Central memory CD8-positive, alpha-beta T cell (primary cell): Measurements from ENCODE around the gene INTS7.
"Not testable (repeated sequence)": the region's sequence is repeated elsewhere in the genome, so short reads cannot be mapped to it uniquely, and the experiment has no call there.

Experiments used
- ATAC-seq: fragments of 150-1000 bp; cut with Tn5 transposase; replicated peaks from 2 replicates; pipeline ENCODE4 v1.10.0; 2022; ENCODE audit warnings: mild to moderate bottlenecking, moderate FRiP score, moderate number of reproducible peaks; ENCODE audit not compliant: poor library complexity, severe bottlenecking; ENCODE audit errors: extremely low read depth
- DNase-seq, 2 donors: peaks; one replicate each; pipeline ENCODE4 v3.0.0; 2021; ENCODE audit warnings: low spot score in 2 of 2
- H3K27ac Mint-ChIP-seq: one replicate; pipeline ENCODE4 v1.8.0; 2022; ENCODE audit warnings: low read depth, mild to moderate bottlenecking, moderate library complexity, mixed read lengths
- H3K27me3 Mint-ChIP-seq: one replicate; pipeline ENCODE4 v1.8.0; 2022; ENCODE audit warnings: mixed read lengths
- H3K36me3 Mint-ChIP-seq: one replicate; pipeline ENCODE4 v1.8.0; 2022; ENCODE audit warnings: mild to moderate bottlenecking, moderate library complexity, mixed read lengths; ENCODE audit not compliant: insufficient read depth
- H3K4me1 Mint-ChIP-seq: one replicate; pipeline ENCODE4 v1.8.0; 2022; ENCODE audit warnings: mixed read lengths
- H3K4me3 Mint-ChIP-seq: one replicate; pipeline ENCODE4 v1.8.0; 2022; ENCODE audit warnings: mild to moderate bottlenecking, moderate library complexity, mixed read lengths
- H3K9me3 Mint-ChIP-seq: one replicate; pipeline ENCODE4 v1.8.0; 2022; ENCODE audit warnings: mixed read lengths

The INTS7 gene

GRCh38 chr1:211916458-211916857 lies 118.9 kb downstream of the INTS7 start:
- H3K9me3 Mint-ChIP-seq, ATAC-seq, H3K27ac Mint-ChIP-seq, H3K4me1 Mint-ChIP-seq, H3K4me3 Mint-ChIP-seq, H3K36me3 Mint-ChIP-seq, DNase-seq: not testable (repeated sequence)
- H3K27me3 Mint-ChIP-seq: peaks cover 44% of the 10 kb centered on the region

DNA sequence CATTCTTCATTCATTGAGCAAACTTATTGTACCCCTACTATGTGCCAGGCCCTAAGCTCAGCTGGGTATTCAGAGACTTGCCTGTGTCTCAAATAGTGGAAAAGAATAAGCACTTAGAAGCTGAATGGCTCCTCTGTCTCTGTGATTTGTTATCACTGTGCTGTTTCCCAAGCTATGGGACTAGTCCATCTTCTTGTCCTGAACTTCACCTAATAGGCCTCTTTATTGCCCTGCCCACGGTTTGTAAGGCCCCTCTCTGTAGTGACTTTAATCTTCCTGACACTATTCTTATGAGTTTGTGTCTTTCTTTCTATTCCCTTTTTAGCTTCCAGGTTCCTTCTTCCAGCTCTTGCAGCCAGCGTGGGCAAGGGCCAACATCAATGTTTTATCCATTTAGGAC lies 119.4 kb downstream of the INTS7 start:
- Mint-ChIP-seq H3K27me3 (peaks cover 44% of the 10 kb centered on the region), H3K4me3 (no peak overlapping the region), H3K36me3 (no peaks in the 10 kb centered on the region), H3K9me3 (no peaks in the 10 kb centered on the region), H3K27ac (no peak overlapping the region), H3K4me1 (no peaks in the 10 kb centered on the region)
- DNase-seq (no peak), ATAC-seq (no peak)

- Mint-ChIP-seq H3K27me3 (peaks cover 29% of the 10 kb centered on the region), H3K36me3 (no peaks in the 10 kb centered on the region), H3K27ac (no peak overlapping the region), H3K4me3 (no peak overlapping the region), H3K4me1 (no peaks in the 10 kb centered on the region), H3K9me3 (no peaks in the 10 kb centered on the region)
- no peak for DNase-seq
- no peak for ATAC-seq
These were observed 122.4 kb downstream of the INTS7 start for GRCh38 chr1:211912844-211913432.

- ATAC-seq (no peak), DNase-seq (no peak)
- H3K4me3 Mint-ChIP-seq: no peak overlapping the region
- no peak overlapping the region for H3K27ac Mint-ChIP-seq
- no peaks in the 10 kb centered on the region for H3K9me3 Mint-ChIP-seq
- H3K4me1 Mint-ChIP-seq: no peaks in the 10 kb centered on the region
- H3K36me3 Mint-ChIP-seq: no peaks in the 10 kb centered on the region
- H3K27me3 Mint-ChIP-seq: peaks cover 26% of the 10 kb centered on the region
These were observed 123.3 kb downstream of the INTS7 start for GRCh38 chr1:211912038-211912437.

DNA sequence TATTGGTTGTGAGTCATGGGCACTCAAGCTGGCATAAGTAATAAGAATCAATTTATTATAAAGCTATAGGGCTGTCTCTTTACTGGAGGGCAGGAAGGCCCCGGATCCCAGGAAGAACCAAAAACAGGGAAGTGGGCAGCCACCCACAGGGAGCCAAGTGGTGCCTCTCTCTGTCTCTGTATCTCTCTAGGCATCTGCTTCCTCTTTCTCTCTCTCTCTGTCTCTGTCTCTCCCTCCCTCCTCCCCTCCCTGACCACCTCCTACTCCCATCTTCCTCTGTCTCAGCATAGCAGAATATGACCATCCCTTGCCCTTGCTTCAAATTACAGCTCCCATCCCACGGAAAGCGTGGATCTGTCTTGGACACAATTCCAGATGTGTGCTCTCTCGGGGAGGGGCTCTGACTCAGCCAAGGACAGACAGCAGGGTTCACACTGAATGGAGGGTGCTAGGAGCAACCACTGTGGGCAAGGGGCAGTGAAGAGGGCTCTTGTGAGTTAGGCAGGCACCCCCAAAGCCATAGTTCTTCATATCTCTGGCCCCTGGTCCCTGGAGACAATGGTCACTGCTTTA lies 124.4 kb downstream of the INTS7 start:
- no peak overlapping the region for H3K27ac Mint-ChIP-seq
- no peak for ATAC-seq
- no peak for DNase-seq
- H3K4me1 Mint-ChIP-seq: no peaks in the 10 kb centered on the region
- H3K27me3 Mint-ChIP-seq: peaks cover 19% of the 10 kb centered on the region
- no peaks in the 10 kb centered on the region for H3K36me3 Mint-ChIP-seq
- H3K9me3 Mint-ChIP-seq: no peaks in the 10 kb centered on the region
- H3K4me3 Mint-ChIP-seq: no peak overlapping the region

DNA sequence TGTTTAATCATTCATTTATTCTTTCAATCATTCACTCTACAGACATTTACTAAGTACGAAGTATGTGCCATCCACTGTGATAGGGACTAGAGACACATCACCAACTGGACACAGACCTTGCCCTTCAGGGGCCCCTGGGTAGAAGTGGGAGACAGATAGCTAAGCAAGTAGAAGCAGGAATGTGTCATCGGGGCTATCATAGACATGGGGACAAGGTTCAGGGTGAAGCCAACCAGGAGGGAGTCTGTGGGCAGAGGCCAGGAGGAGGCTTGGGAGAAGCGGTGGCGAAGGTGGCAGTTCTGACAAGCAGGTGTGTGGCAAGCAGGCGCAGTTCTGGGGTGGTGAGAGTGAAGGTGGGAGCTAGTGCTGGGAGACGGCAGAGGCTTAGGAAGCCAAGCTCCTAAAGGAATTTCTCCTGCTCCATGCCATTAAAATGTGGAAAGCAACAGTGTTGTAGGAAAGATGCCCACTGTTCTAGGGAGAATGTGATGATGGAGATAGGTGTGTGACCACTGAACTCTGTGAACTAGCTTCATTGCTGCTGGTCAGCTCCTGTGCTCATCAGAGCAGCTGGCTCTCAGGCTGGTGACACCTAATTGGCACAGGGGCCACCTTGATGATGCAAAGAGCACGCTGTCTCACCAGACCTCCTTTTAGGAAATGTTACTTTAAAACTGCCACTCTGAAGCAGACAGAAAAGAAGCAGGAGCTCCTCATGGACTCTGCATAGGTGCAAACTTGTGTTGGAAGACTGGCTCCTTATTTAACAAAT lies 125.1 kb downstream of the INTS7 start:
- Mint-ChIP-seq H3K4me3 (no peak overlapping the region), H3K4me1 (no peaks in the 10 kb centered on the region), H3K27me3 (peaks cover 19% of the 10 kb centered on the region), H3K27ac (no peak overlapping the region), H3K9me3 (no peaks in the 10 kb centered on the region), H3K36me3 (no peaks in the 10 kb centered on the region)
- ATAC-seq: no peak
- DNase-seq: no peak

DNA sequence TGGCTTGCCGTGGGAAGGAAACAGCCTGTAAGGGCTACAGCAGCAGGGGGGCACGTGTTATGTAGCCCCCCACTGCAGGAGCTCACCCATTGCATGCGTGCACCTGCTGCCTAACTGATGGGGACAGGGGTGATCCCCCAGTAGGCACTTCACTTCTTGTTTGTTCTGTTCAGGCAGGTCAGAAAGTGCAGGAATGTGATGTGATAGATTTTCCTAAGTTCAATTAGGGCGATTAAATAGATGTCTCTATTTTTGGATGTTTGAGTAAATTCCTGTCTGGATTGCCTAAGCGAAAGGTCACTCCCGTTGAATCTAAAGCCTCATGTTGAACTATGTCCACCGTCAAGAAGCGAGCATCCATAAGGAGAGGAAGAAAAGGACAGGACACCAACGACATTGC lies 126.0 kb downstream of the INTS7 start:
- Mint-ChIP-seq H3K27me3 (peaks cover 19% of the 10 kb centered on the region), H3K9me3 (no peaks in the 10 kb centered on the region), H3K36me3 (no peaks in the 10 kb centered on the region), H3K27ac (no peak overlapping the region), H3K4me3 (no peak overlapping the region), H3K4me1 (no peaks in the 10 kb centered on the region)
- ATAC-seq (no peak), DNase-seq (no peak)

DNA sequence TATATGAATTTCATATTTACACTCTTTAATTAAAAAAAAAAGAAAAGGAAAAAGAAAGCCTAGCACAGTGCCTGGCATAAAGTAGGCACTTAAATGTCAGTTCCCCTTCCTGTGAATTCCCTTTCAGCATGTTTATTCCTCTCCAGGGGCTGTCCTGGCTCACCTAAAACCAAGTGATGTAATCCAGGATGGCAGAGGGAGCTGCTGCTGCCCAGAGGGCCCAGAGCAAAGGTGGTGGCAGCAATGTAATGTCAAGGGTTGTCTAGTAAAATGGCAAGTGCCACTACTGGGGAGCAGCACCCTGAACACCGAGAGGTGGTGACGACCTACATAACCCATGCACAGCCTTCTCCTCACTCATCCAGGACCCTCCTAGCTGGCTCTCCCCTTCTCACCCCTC lies 126.4 kb downstream of the INTS7 start:
- no peak for ATAC-seq
- no peaks in the 10 kb centered on the region for H3K36me3 Mint-ChIP-seq
- no peak overlapping the region for H3K4me3 Mint-ChIP-seq
- no peak for DNase-seq
- H3K9me3 Mint-ChIP-seq: no peaks in the 10 kb centered on the region
- H3K4me1 Mint-ChIP-seq: no peaks in the 10 kb centered on the region
- H3K27me3 Mint-ChIP-seq: peaks cover 19% of the 10 kb centered on the region
- no peak overlapping the region for H3K27ac Mint-ChIP-seq

DNA sequence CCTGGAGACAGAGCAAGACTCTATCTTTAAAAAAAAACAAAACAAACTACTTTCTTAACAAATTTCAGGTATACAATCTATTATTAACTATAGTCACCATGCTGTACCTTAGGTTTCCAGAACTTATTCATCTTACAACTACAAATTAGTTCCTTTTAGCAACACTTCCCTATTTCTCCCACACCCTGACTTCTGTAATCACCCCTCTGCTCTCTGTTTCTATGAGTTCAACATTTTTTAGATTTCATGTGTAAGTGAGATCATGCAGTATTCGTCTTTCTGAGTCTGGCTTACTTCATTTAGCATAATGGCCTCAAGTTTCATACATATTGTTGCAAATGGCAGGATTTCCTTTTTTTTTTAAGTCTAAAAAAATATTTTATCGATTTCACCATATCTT lies 126.9 kb downstream of the INTS7 start:
- Mint-ChIP-seq H3K9me3 (no peaks in the 10 kb centered on the region), H3K27ac (no peak overlapping the region), H3K4me3 (no peak overlapping the region), H3K4me1 (no peaks in the 10 kb centered on the region), H3K27me3 (peaks cover 19% of the 10 kb centered on the region), H3K36me3 (no peaks in the 10 kb centered on the region)
- no peak for ATAC-seq
- no peak for DNase-seq

GRCh38 chr1:211903490-211904245 lies 131.7 kb downstream of the INTS7 start:
- Mint-ChIP-seq H3K9me3 (no peaks in the 10 kb centered on the region), H3K27ac (no peak overlapping the region), H3K4me1 (no peaks in the 10 kb centered on the region), H3K27me3 (no peaks in the 10 kb centered on the region), H3K36me3 (no peaks in the 10 kb centered on the region), H3K4me3 (no peak overlapping the region)
- ATAC-seq (no peak), DNase-seq (no peak)

DNA sequence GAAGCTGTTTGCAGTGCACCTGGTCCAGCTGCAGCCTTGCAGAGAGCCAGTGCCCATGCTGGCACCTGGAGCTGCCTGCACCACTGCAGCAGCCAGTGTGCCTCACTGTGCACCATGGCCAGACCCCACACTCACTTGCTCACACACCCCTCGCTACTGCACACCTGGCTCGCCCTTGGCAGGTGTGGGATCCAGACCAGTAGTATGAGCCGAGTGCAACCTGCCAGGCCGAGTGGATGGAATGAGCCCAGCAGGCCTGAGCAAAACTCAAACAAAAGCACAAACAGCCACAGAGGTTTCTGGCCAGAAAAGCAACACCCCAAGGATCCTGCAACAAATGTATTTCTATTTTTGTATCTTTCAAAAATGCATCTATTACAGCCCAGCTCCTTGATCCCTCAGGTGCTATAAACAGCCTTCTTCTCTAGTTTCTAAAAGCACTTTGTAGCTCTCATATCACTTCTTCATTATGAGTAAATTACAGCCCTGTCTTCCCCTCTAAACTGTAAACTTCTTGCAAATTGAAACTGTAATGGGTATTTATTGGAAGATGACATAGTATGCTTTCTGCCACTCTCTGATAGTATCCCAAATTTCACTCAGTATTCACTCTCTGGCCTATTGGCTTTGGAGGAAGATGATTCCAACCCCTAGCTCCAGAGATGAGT lies 132.6 kb downstream of the INTS7 start:
- H3K27ac Mint-ChIP-seq: no peak overlapping the region
- no peaks in the 10 kb centered on the region for H3K36me3 Mint-ChIP-seq
- no peaks in the 10 kb centered on the region for H3K27me3 Mint-ChIP-seq
- no peak overlapping the region for H3K4me3 Mint-ChIP-seq
- ATAC-seq: no peak
- no peaks in the 10 kb centered on the region for H3K4me1 Mint-ChIP-seq
- H3K9me3 Mint-ChIP-seq: no peaks in the 10 kb centered on the region
- DNase-seq: no peak

DNA sequence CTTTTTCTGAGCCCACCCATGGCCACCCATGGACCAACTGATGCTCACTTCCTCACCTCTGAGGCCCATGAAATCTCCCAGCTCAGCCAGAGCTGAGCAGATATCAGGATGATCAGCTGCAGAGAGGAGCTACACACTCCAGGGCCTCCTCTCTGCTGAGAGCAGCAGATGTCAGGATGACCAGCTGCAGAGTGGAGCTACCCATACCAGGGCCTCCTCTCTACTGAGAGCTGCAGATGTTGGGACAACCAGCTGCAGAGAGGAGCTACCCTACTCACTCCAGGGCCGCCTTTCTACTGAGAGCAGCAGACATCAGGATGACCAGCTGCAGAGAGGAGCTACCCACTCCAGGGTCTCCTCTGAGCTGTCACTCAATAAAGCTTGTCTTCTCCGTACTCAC lies 133.4 kb downstream of the INTS7 start:
- Mint-ChIP-seq H3K4me3 (no peak overlapping the region), H3K27me3 (no peaks in the 10 kb centered on the region), H3K36me3 (no peaks in the 10 kb centered on the region), H3K4me1 (no peaks in the 10 kb centered on the region), H3K27ac (no peak overlapping the region), H3K9me3 (no peaks in the 10 kb centered on the region)
- DNase-seq (no peak), ATAC-seq (no peak)
